Left cardiac atrium (tissue), 4 donors: ENCODE measurements around the gene URB1. TPM values are rescaled to one million over a fixed set of nuclear protein-coding genes. Genes with fewer than 3 reads are reported as not detected.
"Not testable (repeated sequence)": the region's sequence is repeated elsewhere in the genome, so short reads cannot be mapped to it uniquely, and the experiment has no call there.

Experiments
- ATAC-seq, 2 donors: fragments of 200-7000 bp; cut with Tn5 transposase; one replicate each; pipeline ENCODE4 v1.9.1; 2020; ENCODE audit warnings: mild to moderate bottlenecking in 2 of 2, moderate library complexity in 2 of 2
- DNase-seq: peaks from one replicate; pipeline ENCODE4 v3.0.0-alpha.2; 2020
- intact Hi-C, 2 donors: fragments of 100-400 bp; cut with DNase I; formaldehyde crosslinking; loops; one replicate each; pipeline versions ENCODE4 v1.14.1 to v1.15.1; 2022 to 2023
- total RNA-seq, 2 donors: library from RNA; stranded (reverse); fragmentation: NEBNext Ultra II Directional; extraction: Animal tissue kit (Norgen Biotek cat#: 25700); gene quantifications; one replicate each; pipeline ENCODE4 v1.2.1, GENCODE V29; 2021
- donor health status: DM: no; HTN: yes; CAD: no.
- donor health status: DM: no; HTN: yes; CAD: no; lungs with severe emphysema.
- donor health status: DM: yes; HTN: yes; CAD: no.
- donor health status: Dilated cardiomyopathy.

Gene URB1
- total RNA-seq, 2 donors from 2014 or later: 8.5 to 13.5 TPM

DNA sequence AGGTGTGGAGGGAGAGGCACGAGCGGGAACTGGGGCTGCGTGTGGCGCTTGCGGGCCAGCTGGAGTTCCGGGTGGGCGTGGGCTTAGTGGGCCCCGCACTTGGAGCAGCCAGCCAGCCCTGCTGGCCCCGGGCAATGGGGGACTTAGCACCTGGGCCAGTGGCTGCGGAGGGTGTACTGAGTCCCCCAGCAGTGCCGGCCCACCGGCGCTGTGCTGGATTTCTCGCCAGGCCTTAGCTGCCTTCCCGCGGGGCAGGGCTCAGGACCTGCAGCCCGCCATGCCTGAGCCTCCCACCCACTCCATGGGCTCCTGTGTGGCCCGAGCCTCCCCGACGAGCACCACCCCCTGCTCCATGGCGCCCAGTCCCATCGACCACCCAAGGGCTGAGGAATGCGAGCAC lies 127.5 kb downstream of the URB1 start:
- intact Hi-C loops, ATAC-seq, DNase-seq: not testable (repeated sequence)

- intact Hi-C loops: no loop called here
- no peak for DNase-seq
- no peak for ATAC-seq
Measured at GRCh38 chr21:32261929-32262328, 130.9 kb downstream of the URB1 start.

Other genes starting within 250 kb of the URB1 start
- gene MIS18A, start 114.0 kb downstream of the URB1 start, total RNA-seq: 1 to 10 TPM; 3.6 to 4.5 TPM
- 10 to 100 TPM; 15.0 to 22.3 TPM for gene MRAP, start 94.2 kb downstream of the URB1 start, total RNA-seq
- gene EVA1C, start 19.7 kb upstream of the URB1 start, total RNA-seq: 10 to 100 TPM; 22.1 to 52.8 TPM
- 1 to 10 TPM; 1.9 to 2.6 TPM for gene TCP10L, start 192.5 kb upstream of the URB1 start, total RNA-seq
- gene CFAP298, start 219.4 kb upstream of the URB1 start, total RNA-seq: 10 to 100 TPM; 18.5 to 24.0 TPM